ENCODE measurements around the gene ARHGAP10. TPM values are rescaled to one million over a fixed set of nuclear protein-coding genes. Genes with fewer than 3 reads are reported as not detected.

ARHGAP10 gene
- total RNA-seq, 1 donor from 2014 or later, result 30.5 TPM

- Mint-ChIP-seq H3K36me3 (peaks cover 9% of the 10 kb centered on the region), H3K27me3 (ENCODE audit: low read depth) (no peaks in the 10 kb centered on the region), H3K4me3 (no peak overlapping the region), H3K9me3 (no peaks in the 10 kb centered on the region), H3K27ac (no peak overlapping the region), H3K4me1 (peaks cover 54% of the 10 kb centered on the region)
- no peak for TF ChIP-seq CTCF (IDR thresholded peaks at IDR 0.05; ENCODE audit: unreplicated experiment)
- no peak for DNase-seq (ENCODE audit: low spot score in 2 of 2, unreplicated experiment in 2 of 2)
Observed at GRCh38 chr4:147825451-147826287, 93.8 kb downstream of the ARHGAP10 start.

- Mint-ChIP-seq H3K4me1 (peaks cover 55% of the 10 kb centered on the region), H3K4me3 (no peak overlapping the region), H3K36me3 (peaks cover 9% of the 10 kb centered on the region), H3K27ac (no peak overlapping the region), H3K9me3 (no peaks in the 10 kb centered on the region), H3K27me3 (ENCODE audit: low read depth) (no peaks in the 10 kb centered on the region)
- no peak for TF ChIP-seq CTCF (IDR thresholded peaks at IDR 0.05; ENCODE audit: unreplicated experiment)
- no peak for DNase-seq (ENCODE audit: low spot score in 2 of 2, unreplicated experiment in 2 of 2)
Observed at GRCh38 chr4:147826288-147826646, 94.4 kb downstream of the ARHGAP10 start.

GRCh38 chr4:147828331-147828905 is 96.5 kb downstream of the ARHGAP10 start:
- H3K27me3 Mint-ChIP-seq (ENCODE audit: low read depth), result no peaks in the 10 kb centered on the region
- DNase-seq (ENCODE audit: low spot score in 2 of 2, unreplicated experiment in 2 of 2), result no peak
- H3K9me3 Mint-ChIP-seq, result no peaks in the 10 kb centered on the region
- H3K4me3 Mint-ChIP-seq, result no peak overlapping the region
- peak overlapping the region; percentile 37 for H3K27ac Mint-ChIP-seq
- H3K36me3 Mint-ChIP-seq, result peaks cover 9% of the 10 kb centered on the region
- TF ChIP-seq CTCF (IDR thresholded peaks at IDR 0.05; ENCODE audit: unreplicated experiment), result no peak
- peaks cover 51% of the 10 kb centered on the region for H3K4me1 Mint-ChIP-seq

GRCh38 chr4:147829401-147830101 is 97.7 kb downstream of the ARHGAP10 start:
- DNase-seq (ENCODE audit: low spot score in 2 of 2, unreplicated experiment in 2 of 2), result no peak
- Mint-ChIP-seq H3K4me1 (peaks cover 54% of the 10 kb centered on the region), H3K36me3 (peaks cover 5% of the 10 kb centered on the region), H3K9me3 (no peaks in the 10 kb centered on the region), H3K27me3 (ENCODE audit: low read depth) (no peaks in the 10 kb centered on the region), H3K4me3 (no peak overlapping the region), H3K27ac (peak overlapping the region; percentile 93)
- TF ChIP-seq CTCF (IDR thresholded peaks at IDR 0.05; ENCODE audit: unreplicated experiment), result no peak

- peak overlapping the region; percentile 93 for H3K27ac Mint-ChIP-seq
- DNase-seq (ENCODE audit: low spot score in 2 of 2, unreplicated experiment in 2 of 2), result no peak
Observed at GRCh38 chr4:147830102-147830463, 98.2 kb downstream of the ARHGAP10 start.

More at GRCh38 chr4:147830102-147830463, 98.2 kb downstream of the ARHGAP10 start:
- Mint-ChIP-seq H3K36me3 (peaks cover 4% of the 10 kb centered on the region), H3K4me3 (no peak overlapping the region), H3K4me1 (peaks cover 58% of the 10 kb centered on the region), H3K9me3 (no peaks in the 10 kb centered on the region), H3K27me3 (ENCODE audit: low read depth) (no peaks in the 10 kb centered on the region)
- no peak for TF ChIP-seq CTCF (IDR thresholded peaks at IDR 0.05; ENCODE audit: unreplicated experiment)
